Measurements from ENCODE around the gene SMIM28.

DNA sequence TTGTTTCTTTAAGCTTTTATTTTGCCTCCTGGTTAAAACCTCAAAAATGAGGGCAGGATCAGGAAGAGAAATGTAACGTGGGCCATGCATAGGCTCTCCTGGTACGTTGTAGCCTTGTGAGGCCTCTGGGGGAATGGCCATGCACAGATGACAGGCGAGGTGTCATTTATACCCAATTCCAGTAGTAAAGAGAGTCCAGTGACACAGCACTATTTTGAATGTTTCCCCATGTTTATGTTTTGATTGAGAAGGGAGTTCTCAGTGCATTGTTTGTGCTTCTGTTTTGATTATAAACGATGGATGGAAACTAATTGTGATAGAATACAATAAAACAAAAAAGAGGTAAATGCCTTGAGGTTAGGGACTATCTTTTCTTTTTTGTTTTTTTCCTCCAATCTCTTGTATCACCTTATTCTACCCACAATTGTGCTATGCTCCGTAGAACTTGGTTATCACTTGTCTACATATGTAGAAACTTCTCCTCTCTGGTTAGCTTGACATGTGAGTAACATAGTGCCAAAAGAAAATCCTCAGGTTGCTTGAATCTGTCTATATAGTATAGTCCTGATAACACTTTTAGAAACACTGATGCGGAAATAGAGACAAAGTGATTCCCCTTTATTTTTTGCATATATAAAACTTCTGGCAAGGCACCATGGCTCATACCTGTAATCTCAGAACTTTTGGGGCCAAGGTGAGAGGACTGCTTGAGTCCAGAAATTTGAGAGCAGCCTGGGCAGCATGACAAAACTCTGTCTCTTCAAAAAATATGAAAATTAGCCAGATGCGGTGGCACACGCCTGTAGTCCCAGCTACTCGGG lies 6.9 kb upstream of the SMIM28 start:
- TF ChIP-seq, protein P1, sequence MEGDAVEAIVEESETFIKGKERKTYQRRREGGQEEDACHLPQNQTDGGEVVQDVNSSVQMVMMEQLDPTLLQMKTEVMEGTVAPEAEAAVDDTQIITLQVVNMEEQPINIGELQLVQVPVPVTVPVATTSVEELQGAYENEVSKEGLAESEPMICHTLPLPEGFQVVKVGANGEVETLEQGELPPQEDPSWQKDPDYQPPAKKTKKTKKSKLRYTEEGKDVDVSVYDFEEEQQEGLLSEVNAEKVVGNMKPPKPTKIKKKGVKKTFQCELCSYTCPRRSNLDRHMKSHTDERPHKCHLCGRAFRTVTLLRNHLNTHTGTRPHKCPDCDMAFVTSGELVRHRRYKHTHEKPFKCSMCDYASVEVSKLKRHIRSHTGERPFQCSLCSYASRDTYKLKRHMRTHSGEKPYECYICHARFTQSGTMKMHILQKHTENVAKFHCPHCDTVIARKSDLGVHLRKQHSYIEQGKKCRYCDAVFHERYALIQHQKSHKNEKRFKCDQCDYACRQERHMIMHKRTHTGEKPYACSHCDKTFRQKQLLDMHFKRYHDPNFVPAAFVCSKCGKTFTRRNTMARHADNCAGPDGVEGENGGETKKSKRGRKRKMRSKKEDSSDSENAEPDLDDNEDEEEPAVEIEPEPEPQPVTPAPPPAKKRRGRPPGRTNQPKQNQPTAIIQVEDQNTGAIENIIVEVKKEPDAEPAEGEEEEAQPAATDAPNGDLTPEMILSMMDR (IDR thresholded peaks at IDR 0.05 in 2 of 3, conservative IDR thresholded peaks at IDR 0.05 in 1 of 3; ENCODE audit: insufficient read depth in 2 of 3, low read depth in 1 of 3, low read length in 3 of 3), result no peak
- TF ChIP-seq SPI1 (IDR thresholded peaks at IDR 0.05; ENCODE audit: borderline replicate concordance, low read depth, low read length), result no peak
- TF ChIP-seq DPF2 (IDR thresholded peaks at IDR 0.05), result no peak
- TF ChIP-seq, protein P2, sequence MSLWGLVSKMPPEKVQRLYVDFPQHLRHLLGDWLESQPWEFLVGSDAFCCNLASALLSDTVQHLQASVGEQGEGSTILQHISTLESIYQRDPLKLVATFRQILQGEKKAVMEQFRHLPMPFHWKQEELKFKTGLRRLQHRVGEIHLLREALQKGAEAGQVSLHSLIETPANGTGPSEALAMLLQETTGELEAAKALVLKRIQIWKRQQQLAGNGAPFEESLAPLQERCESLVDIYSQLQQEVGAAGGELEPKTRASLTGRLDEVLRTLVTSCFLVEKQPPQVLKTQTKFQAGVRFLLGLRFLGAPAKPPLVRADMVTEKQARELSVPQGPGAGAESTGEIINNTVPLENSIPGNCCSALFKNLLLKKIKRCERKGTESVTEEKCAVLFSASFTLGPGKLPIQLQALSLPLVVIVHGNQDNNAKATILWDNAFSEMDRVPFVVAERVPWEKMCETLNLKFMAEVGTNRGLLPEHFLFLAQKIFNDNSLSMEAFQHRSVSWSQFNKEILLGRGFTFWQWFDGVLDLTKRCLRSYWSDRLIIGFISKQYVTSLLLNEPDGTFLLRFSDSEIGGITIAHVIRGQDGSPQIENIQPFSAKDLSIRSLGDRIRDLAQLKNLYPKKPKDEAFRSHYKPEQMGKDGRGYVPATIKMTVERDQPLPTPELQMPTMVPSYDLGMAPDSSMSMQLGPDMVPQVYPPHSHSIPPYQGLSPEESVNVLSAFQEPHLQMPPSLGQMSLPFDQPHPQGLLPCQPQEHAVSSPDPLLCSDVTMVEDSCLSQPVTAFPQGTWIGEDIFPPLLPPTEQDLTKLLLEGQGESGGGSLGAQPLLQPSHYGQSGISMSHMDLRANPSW (CRISPR knock-in tag; IDR thresholded peaks at IDR 0.05), result no peak
- TF ChIP-seq, protein P3, sequence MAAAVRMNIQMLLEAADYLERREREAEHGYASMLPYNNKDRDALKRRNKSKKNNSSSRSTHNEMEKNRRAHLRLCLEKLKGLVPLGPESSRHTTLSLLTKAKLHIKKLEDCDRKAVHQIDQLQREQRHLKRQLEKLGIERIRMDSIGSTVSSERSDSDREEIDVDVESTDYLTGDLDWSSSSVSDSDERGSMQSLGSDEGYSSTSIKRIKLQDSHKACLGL (CRISPR knock-in tag; IDR thresholded peaks at IDR 0.05; ENCODE audit: borderline replicate concordance, poor library complexity, severe bottlenecking), result no peak
- no peak for TF ChIP-seq NELFE (IDR thresholded peaks at IDR 0.05; ENCODE audit: insufficient read depth, insufficient read length)
- TF ChIP-seq CREM (IDR thresholded peaks at IDR 0.05; ENCODE audit: low read depth), result no peak
- TF ChIP-seq U2AF2 (optimal IDR thresholded peaks at IDR 0.05; ENCODE audit: low read depth, low read length), result no peak
- no peak for TF ChIP-seq CXXC5 (CRISPR knock-in tag; IDR thresholded peaks at IDR 0.05)
- no peak for TF ChIP-seq ZNF384 (IDR thresholded peaks at IDR 0.05; ENCODE audit: low read depth, low read length)
- no peak for TF ChIP-seq FOS (IDR thresholded peaks at IDR 0.05; ENCODE audit: extremely low read depth, insufficient read length)
- TF ChIP-seq POLR3A (IDR thresholded peaks at IDR 0.05; ENCODE audit: borderline replicate concordance, extremely low read depth, insufficient read depth, insufficient read length), result no peak
- no peak for TF ChIP-seq ZFX (CRISPR knock-in tag; IDR thresholded peaks at IDR 0.05)
